Activated CD4-positive, alpha-beta T cell treated with anti-CD3 and anti-CD28 coated beads, Interleukin-2, amount 50 U/mL, for 48 hours (primary cell): ENCODE data around the gene ARHGAP15.

Experiments
- DNase-seq, 2 experiments: peaks; one replicate each; pipeline ENCODE4 v3.0.0-alpha.2; 2020

The ARHGAP15 gene

DNA sequence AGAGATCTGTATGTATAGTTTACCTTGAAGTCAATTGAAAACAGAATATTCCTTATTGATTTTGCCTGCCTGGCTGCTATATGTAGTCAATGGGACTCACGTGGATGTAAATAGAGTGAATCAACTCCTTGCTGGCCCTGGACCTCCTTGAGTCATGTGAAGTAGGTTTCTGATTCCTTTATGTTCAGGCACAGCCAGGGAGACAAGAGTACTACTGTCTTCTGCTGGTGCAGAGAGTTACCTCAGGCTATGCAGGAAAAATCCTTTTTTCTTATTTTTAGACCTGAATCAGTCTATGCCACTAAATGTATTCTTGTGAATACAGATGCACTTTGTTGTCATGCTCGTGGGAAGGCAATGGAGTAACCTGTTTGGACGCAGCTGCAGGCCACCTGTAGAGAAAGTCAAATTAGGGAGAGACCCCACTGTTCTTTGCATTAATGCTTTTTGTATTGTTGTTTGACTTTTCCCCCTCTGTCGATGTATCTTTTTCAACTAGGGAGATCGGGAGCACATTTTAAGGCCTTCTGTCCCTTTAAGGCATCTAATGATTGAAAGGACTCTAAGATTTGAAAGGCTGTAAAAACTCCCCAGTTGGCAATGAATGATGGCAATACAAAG, 473.9 kb downstream of the ARHGAP15 start:
- no peak for DNase-seq

GRCh38 chr2:143603846-143604565, 474.8 kb downstream of the ARHGAP15 start:
- DNase-seq, result no peak

GRCh38 chr2:143604566-143604959, 475.3 kb downstream of the ARHGAP15 start:
- DNase-seq, result no peak

DNA sequence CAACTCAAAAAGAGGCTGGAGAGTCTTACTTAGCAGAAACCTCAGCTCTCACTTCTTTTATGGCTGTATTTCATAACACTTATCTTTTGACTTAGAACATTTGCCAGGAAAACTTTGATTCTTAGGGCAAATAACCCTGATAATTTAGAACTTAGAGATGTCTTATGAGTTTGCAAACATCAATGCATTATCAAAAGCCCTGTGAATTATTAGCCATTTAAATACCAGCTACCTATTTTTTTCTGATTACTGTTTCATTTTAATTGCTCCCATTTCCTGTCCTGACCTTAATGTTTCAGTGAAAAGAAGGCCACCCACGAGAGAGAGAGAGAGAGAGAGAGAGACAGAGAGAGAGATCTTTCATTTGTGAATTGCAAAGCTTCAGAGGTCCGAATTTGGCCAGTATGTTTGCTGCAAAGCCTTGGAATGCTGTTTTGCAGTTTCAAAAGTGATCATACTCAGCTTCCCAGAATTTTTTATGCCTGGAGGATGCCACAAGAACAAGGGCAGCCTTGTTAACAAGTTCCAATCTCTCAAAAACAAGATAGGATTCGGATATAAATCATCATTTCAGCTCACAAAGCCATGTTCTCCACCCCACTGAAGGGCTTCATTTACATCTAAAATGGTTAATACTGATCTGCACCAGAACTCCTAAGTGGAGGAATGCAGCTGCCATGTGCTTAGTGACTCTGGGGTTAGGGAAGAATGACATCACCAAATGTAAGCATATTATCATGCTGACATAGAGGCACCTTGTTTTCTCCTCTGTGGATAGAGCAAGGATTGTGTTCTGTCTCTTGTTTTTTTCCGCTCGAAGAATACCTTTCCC, 478.2 kb downstream of the ARHGAP15 start:
- DNase-seq, result no peak

- DNase-seq, result no peak
These were observed 478.8 kb downstream of the ARHGAP15 start for GRCh38 chr2:143608063-143608423.

GRCh38 chr2:143608758-143609157, 479.5 kb downstream of the ARHGAP15 start:
- DNase-seq, result no peak

DNA sequence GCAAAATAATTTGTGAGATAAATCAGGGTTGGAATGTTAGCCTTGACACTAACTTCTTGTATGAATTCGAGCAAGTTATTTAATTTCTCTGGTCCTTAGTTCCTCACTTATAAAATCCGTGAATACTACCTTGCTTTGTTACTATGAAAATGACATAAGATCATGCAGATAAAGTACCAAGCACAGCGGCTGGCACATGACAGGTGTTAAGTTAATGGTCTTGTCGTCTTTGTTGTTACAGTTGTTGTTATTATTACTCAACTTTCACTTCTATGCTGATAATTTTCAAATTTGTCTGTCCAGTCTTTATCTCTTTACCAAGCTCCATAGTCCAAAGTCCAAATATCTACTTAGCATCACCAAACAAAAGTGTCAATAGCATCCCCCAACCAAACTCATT, 482.1 kb downstream of the ARHGAP15 start:
- no peak for DNase-seq

- DNase-seq, result no peak
These were observed 486.3 kb downstream of the ARHGAP15 start for GRCh38 chr2:143615562-143615961.

- no peak for DNase-seq
These were observed 487.2 kb downstream of the ARHGAP15 start for GRCh38 chr2:143616452-143616851.

DNA sequence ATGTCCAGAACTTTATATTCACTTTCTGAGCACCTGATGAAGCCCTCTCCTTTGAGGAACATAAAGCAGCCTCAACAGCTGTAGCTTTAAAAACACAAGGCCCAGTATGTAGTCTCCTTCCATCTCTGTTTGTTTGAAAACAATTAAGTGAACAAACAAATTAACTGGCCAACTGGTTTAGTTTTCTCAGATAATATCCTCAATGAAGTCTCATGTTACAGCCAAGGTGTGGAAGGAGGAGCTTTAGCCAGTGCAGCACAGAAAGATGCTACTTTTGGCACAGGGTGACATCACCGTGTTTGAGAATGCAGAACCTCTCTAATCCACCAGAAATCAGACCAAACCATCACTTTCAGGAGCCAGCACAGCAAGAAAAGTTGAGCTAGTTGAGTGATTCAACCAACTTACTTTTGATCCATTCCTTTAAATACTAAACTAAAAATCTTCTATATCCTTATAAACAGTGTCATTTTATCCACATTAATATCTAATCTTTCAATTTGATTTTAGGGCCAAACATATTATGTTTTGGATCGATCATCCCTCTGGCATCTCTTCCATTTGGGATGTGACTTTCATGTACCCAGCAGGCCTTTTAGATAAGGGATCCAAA, 488.7 kb downstream of the ARHGAP15 start:
- no peak for DNase-seq

DNA sequence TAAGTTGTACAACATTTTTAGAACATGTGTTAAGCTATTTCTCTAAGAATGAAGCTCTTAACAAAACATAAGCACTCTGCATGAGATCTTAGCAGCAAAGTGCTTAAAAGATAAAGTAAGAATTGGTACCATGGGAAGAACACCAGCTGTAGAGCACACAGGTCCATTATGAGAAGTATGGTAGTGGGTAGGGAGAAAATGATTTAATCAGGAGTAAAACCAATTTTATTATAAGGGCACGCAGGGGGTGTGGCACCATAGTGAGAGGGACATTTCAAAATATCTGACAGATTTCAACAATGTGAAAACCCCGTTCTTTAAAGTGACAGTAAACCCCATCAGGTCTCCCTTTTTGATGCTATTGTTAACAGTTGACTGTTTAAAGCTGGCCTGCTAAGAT, 492.9 kb downstream of the ARHGAP15 start:
- DNase-seq, result no peak

GRCh38 chr2:143623231-143623908, 494.2 kb downstream of the ARHGAP15 start:
- no peak for DNase-seq

- DNase-seq, result no peak
These were observed 494.7 kb downstream of the ARHGAP15 start for GRCh38 chr2:143623909-143624260.

GRCh38 chr2:143629340-143629739, 500.1 kb downstream of the ARHGAP15 start:
- no peak for DNase-seq

GRCh38 chr2:143632751-143633374, 503.6 kb downstream of the ARHGAP15 start:
- DNase-seq, result no peak

DNA sequence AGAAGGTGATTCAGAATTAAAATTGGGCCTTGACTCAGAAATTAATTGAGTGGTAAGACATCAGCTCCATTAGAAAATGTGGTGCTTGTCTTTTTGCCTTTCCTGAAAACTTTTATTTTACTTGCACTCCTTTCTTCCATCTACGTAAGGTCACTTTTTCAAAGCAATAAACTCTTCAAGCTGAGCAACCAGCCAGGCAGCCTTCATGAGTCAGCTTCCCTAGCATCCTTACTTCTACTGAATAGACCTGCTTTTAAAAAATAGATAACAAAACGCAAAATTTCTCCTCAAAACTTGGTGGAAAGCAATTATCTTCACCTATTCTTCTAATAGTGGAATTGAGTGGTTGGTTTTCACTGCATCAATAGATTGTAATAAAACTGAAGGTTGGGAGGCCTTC, 504.2 kb downstream of the ARHGAP15 start:
- DNase-seq, result no peak

- no peak for DNase-seq
These were observed 506.1 kb downstream of the ARHGAP15 start for GRCh38 chr2:143635302-143635701.

- no peak for DNase-seq
These were observed 506.7 kb downstream of the ARHGAP15 start for GRCh38 chr2:143635936-143636335.

DNA sequence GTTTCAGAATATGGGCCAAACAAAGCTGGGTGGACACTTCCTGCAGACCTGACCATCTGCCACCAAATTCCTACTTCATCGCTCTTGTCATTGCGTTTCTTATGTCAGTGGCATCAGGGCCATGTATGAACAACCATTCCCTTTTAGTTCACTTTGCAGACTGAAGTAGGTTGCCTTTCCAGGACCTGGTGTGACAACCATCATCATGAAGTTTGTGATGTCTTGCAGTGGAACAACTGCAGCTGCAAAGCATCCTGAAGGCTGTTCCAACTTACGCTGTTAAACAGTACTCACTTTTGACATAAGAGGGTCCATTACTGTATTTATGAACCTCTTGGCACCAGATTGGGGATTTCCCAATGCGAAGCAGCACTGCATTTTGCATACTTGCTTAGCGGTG, 511.6 kb downstream of the ARHGAP15 start:
- DNase-seq, result no peak

DNA sequence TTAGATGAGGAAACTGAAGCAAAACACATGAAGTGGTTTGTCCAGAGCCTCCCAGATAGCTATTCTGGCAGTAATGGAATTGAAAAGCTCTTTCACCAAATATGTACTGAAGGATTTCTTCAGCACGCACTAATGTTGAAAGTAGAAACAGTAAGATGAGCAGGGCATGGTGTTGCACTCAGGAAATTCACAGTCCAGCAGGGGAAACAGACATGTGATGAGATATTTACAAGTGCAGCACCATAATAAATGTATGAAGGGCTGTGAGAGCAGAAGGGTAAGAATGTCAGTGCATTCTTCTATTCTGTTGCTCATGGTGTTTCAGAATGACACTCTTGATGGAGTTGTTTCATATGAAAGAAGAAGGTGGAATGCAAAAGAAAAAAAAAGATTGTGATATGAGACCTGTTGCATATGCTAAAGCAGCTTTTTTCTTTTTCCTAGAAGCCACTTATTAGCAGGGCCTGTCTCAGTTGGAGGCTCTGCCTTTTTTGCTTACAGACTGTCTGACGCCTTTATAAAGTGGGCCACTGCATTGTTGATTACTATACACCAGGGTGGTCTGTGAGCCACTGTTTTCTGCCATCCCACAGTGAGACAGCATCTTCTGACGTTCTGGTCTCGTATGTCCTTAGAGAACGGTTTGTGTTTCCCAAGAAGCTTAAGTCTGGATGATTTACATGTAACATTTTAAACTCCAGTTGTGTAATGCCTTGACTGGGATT, 516.9 kb downstream of the ARHGAP15 start:
- no peak for DNase-seq

- DNase-seq, result no peak
These were observed 520.1 kb downstream of the ARHGAP15 start for GRCh38 chr2:143649226-143649740.

GRCh38 chr2:143652692-143653091, 523.5 kb downstream of the ARHGAP15 start:
- no peak for DNase-seq
